OCI-LY7 (cell line): Measurements from ENCODE around the gene NKX2-2. TPM values are rescaled to one million over a fixed set of nuclear protein-coding genes. Genes with fewer than 3 reads are reported as not detected.

Experiments
- BruUV-seq: library from RNA; stranded (reverse); fragments of 400-500 nt; replicated peaks from 2 replicates; lab custom pipeline; 2021; lab: Mats Ljungman, UMichigan
- CTCF ChIA-PET: fragments of 300-600 bp; sonication (Branson Sonifier 250); formaldehyde crosslinking; loops from one replicate; lab custom pipeline; 2022; ENCODE audit warnings: antibody characterized with exemption; ENCODE audit not compliant: unreplicated experiment; lab: Charles Lee
- POLR2A ChIA-PET: fragments of 300-600 bp; sonication (Branson Sonifier 250); formaldehyde crosslinking; loops from one replicate; lab custom pipeline; 2022; ENCODE audit warnings: antibody characterized with exemption; lab: Charles Lee
- DNase-seq: peaks from one replicate; pipeline ENCODE4 v3.0.0-alpha.2; 2015; ENCODE audit warnings: low spot score
- H2AFZ ChIP-seq: fragments of 200-600 bp; sonication (generic), shearing (Covaris generic); 2 replicates; pipeline ENCODE4 v1.6.1; 2014; ENCODE audit warnings: mild to moderate bottlenecking, antibody characterized with exemption, low read length, moderate library complexity
- H3K27ac ChIP-seq: fragments of 200-600 bp; sonication (generic); 2 replicates; pipeline ENCODE4 v1.5.1; 2014; ENCODE audit warnings: mixed run types, low read depth, mild to moderate bottlenecking, moderate library complexity, low read length, inconsistent platforms; ENCODE audit not compliant: poor library complexity, severe bottlenecking
- H3K36me3 ChIP-seq: fragments of 200-600 bp; sonication (generic); 2 replicates; pipeline ENCODE4 v1.6.1; 2014; ENCODE audit warnings: mild to moderate bottlenecking, antibody characterized with exemption, low read length, moderate library complexity, mixed read lengths; ENCODE audit not compliant: insufficient read depth
- H3K4me1 ChIP-seq: fragments of 200-600 bp; sonication (generic); 2 replicates; pipeline ENCODE4 v1.5.1; 2014; ENCODE audit warnings: mild to moderate bottlenecking, low read length; ENCODE audit not compliant: insufficient read depth, poor library complexity, severe bottlenecking
- H3K4me2 ChIP-seq: fragments of 200-600 bp; sonication (generic); 2 replicates; pipeline ENCODE4 v1.6.1; 2014; ENCODE audit warnings: mild to moderate bottlenecking, low read length
- H3K4me3 ChIP-seq: fragments of 200-600 bp; sonication (generic); 2 replicates; pipeline ENCODE4 v1.5.1; 2014; ENCODE audit warnings: mild to moderate bottlenecking, low read depth, low read length; ENCODE audit not compliant: poor library complexity, severe bottlenecking
- H3K79me2 ChIP-seq: fragments of 200-600 bp; sonication (generic); 2 replicates; pipeline ENCODE4 v1.6.1; 2016; ENCODE audit warnings: low read depth, mild to moderate bottlenecking, low read length, moderate library complexity, mixed read lengths; ENCODE audit not compliant: insufficient read depth
- H3K9me2 ChIP-seq: fragments of 200-600 bp; sonication (generic); 2 replicates; pipeline ENCODE4 v1.6.1; 2016; ENCODE audit warnings: mild to moderate bottlenecking, low read length, mixed read lengths; ENCODE audit not compliant: insufficient read depth
- H3K9me3 ChIP-seq: fragments of 200-600 bp; sonication (generic); 2 replicates; pipeline ENCODE4 v1.6.1; 2014; ENCODE audit warnings: mild to moderate bottlenecking, mixed run types, low read length, mixed read lengths
- H4K20me1 ChIP-seq: fragments of 200-600 bp; sonication (generic); 2 replicates; pipeline ENCODE4 v1.6.1; 2014; ENCODE audit warnings: mild to moderate bottlenecking, antibody characterized with exemption, low read length, moderate library complexity, mixed read lengths; ENCODE audit not compliant: insufficient read depth
- CTCF ChIP-seq: fragments of 200-600 bp; sonication (generic); conservative IDR thresholded peaks from 2 replicates; pipeline ENCODE4 v1.5.1; 2014; ENCODE audit warnings: mild to moderate bottlenecking, antibody characterized with exemption, low read length, moderate library complexity, mixed read lengths
- EZH2phosphoT487 ChIP-seq: fragments of 200-600 bp; sonication (generic); IDR thresholded peaks from 2 replicates; pipeline ENCODE4 v1.6.1; 2018; ENCODE audit warnings: low read depth, borderline replicate concordance, mild to moderate bottlenecking, mixed run types, antibody characterized with exemption, low read length, moderate library complexity, mixed read lengths
- intact Hi-C: fragments of 100-400 bp; cut with micrococcal nuclease; formaldehyde crosslinking; loops from one replicate; pipeline ENCODE4 v1.10.0; 2022; ENCODE audit not compliant: unreplicated experiment
- total RNA-seq, 2 experiments: library from RNA; depleted of rRNA in 1 of 2; stranded (reverse); fragments of >200 nt in 1 of 2; shearing (Covaris generic) in 1 of 2; gene quantifications; 2 replicates each; pipeline ENCODE4 v1.2.3, GENCODE V29; 2014 to 2022

Gene NKX2-2
- total RNA-seq, 2 experiments from 2014 or later, result not detected

GRCh38 chr20:21516861-21517565 lies 3.1 kb upstream of the NKX2-2 start:
- TF ChIP-seq EZH2phosphoT487 (no peak), CTCF (no peak)
- Histone ChIP-seq H3K4me3 (no peak overlapping the region), H3K27ac (no peak overlapping the region), H3K4me1 (no peaks in the 10 kb centered on the region), H3K9me2 (no peaks in the 10 kb centered on the region), H3K9me3 (no peaks in the 10 kb centered on the region), H4K20me1 (no peaks in the 10 kb centered on the region), H3K36me3 (no peaks in the 10 kb centered on the region), H3K79me2 (no peaks in the 10 kb centered on the region), H3K4me2 (no peak overlapping the region), H2AFZ (no peak overlapping the region)
- BruUV-seq, result no TSS peak
- ChIA-PET POLR2A (no interaction called here), CTCF (no interaction called here)
- intact Hi-C loops, result no loop called here
- no peak for DNase-seq

- Histone ChIP-seq H3K27ac (no peak overlapping the region), H3K9me3 (no peaks in the 10 kb centered on the region), H4K20me1 (no peaks in the 10 kb centered on the region), H3K79me2 (no peaks in the 10 kb centered on the region), H2AFZ (no peak overlapping the region), H3K9me2 (no peaks in the 10 kb centered on the region), H3K4me3 (no peak overlapping the region), H3K4me2 (no peak overlapping the region), H3K36me3 (no peaks in the 10 kb centered on the region), H3K4me1 (no peaks in the 10 kb centered on the region)
- DNase-seq, result no peak
- ChIA-PET POLR2A (interaction anchor here (0.6 kb wide), 1 partner anchor 453 kb away, joined by 3 read pairs; no protein-coding TSS in a partner anchor), CTCF (no interaction called here)
- intact Hi-C loops, result no loop called here
- TF ChIP-seq EZH2phosphoT487 (no peak), CTCF (no peak)
- no TSS peak for BruUV-seq
Observed at GRCh38 chr20:21516180-21516567, 2.3 kb upstream of the NKX2-2 start.
